HG03025 (cell line): Measurements from ENCODE around the gene TMEM185B.
"Not testable (repeated sequence)": the region's sequence is repeated elsewhere in the genome, so short reads cannot be mapped to it uniquely, and the experiment has no call there.

Experiments
- ATAC-seq: cut with Tn5 transposase; IDR thresholded peaks from one replicate; pipeline ENCODE4 v1.9.1; 2021; ENCODE audit warnings: mild to moderate bottlenecking, moderate library complexity; ENCODE audit not compliant: unreplicated experiment, low FRiP score

TMEM185B gene

GRCh38 chr2:120223034-120223912 lies at the start of gene TMEM185B:
Gene TMEM185B, minus strand, starts transcription at chr2:120223400. Its CDS starts 424 bp downstream, at chr2:120222976.
- ATAC-seq = peak; percentile 90

GRCh38 chr2:120271711-120272379 lies 48.6 kb upstream of the TMEM185B start:
- ATAC-seq = no peak

DNA sequence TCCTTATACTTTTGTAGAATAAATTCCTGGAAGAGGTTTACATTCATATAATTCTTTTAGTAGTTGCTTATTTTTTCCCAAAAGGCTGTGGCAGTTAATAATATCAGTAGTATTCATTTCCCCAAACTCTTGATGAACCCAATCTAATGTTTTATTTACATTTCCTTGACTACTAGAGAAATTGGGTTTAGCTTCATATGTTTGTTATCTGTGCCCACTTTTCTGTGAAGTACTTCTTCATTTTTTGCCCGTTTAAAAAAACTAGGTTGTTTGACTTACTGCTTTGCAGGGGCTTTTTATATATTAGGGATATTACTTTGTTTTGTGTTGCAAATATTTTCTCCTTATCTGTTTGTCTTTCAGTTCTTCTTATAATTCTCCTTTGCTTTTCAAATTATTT lies 46.6 kb upstream of the TMEM185B start:
- no peak for ATAC-seq

- ATAC-seq = no peak
These were observed 46.0 kb upstream of the TMEM185B start for GRCh38 chr2:120269076-120269744.

DNA sequence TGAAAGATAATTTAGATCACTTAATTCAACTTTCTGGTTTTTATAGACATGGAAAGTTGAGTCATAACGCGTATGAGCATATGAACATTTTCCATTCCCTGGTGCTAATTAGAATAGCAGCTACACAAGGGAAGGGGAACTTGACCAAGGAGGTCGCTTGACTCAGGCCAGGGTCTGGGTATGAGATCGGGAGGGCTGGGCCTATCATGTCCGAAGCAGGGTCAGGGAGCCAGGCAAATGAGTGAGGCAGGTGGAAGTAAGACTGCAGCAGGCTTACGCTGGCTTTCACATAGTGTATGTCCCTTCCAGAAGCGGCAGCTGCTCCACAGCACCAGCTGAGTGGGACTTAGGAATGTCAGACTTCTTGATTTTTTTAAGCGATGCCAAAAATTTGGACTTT lies 44.1 kb upstream of the TMEM185B start:
- no peak for ATAC-seq

- no peak for ATAC-seq
These were observed 41.8 kb upstream of the TMEM185B start for GRCh38 chr2:120265006-120265405.

GRCh38 chr2:120262761-120263428 lies 39.7 kb upstream of the TMEM185B start:
- no peak for ATAC-seq

- no peak for ATAC-seq
These were observed 39.0 kb upstream of the TMEM185B start for GRCh38 chr2:120262150-120262549.

GRCh38 chr2:120261387-120262006 lies 38.3 kb upstream of the TMEM185B start:
- ATAC-seq = peak; percentile 75

- no peak for ATAC-seq
These were observed 37.5 kb upstream of the TMEM185B start for GRCh38 chr2:120260736-120261135.

DNA sequence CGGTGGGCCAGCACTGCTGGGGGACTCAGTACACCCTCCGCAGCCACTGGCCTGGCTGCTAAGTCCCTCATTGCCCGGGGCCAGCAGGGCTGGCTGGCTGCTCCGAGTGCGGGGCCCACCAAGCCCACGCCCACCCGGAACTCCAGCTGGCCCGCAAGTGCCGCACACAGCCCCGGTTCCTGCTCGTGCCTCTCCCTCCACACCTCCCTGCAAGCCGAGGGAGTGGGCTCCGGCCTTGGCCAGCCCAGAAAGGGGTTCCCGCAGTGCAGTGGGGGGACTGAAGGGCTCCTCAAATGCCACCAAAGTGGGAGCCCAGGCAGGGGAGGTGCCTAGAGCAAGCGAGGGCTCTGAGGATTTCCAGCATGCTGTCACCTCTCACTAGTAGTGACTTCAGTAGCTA lies 36.7 kb upstream of the TMEM185B start:
- ATAC-seq = not testable (repeated sequence)

DNA sequence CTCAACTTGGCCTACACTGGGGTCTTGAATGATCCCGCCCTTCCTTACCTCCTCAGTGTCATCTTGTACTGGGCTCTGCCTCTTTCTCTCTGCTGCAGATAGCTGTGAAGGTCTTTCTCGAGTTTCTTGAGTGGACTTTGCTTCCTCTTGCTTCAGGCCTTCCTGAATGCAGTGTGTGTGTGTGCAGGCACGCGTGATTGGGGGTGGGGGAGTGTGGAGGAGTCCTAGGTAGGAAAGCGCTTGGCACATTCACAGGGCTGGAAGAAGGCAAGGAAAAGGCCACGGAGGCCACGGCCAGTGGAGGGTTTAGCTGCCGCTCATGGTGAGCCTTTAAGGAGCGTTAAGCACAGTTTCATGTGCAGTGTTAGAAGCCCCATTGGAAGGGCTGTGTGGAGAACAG lies 35.0 kb upstream of the TMEM185B start:
- no peak for ATAC-seq

- ATAC-seq = no peak
These were observed 34.3 kb upstream of the TMEM185B start for GRCh38 chr2:120257522-120257921.

DNA sequence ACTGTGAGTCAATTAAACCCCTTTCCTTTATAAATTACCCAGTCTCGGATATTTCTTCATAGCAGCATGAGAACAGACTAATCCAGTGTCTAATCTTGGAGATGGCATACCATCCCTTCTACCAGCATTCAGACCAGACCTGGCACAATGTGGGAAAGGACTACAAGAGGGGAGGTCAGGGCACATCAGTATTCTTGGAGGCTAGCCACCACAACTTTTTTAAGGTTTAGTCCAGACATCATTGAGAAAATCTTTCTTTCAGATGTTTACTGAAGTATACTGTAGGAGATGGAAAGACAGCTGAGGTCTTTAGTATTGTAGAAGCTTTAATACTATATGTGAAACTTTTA lies 33.4 kb upstream of the TMEM185B start:
- ATAC-seq = no peak

GRCh38 chr2:120255986-120256650 lies 32.9 kb upstream of the TMEM185B start:
- ATAC-seq = no peak

DNA sequence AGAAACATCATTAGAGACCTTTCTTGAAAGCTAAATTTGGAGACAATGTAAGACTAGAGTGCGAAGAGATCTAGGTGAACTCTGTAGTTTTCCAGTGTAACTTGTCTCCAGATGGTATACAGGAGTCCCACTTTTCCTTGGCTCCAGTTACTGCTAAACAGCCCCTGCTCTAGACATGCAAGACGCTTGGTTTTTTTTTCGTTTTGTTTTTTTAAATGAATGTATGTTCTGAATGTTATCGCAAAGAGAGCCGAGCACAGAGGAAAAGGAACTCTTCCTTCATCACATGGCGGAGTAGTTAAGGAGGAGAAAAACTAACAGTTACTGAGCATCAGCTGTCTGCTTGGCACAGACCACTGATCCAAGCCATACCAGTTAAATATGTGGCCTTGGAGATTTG lies 31.9 kb upstream of the TMEM185B start:
- no peak for ATAC-seq

DNA sequence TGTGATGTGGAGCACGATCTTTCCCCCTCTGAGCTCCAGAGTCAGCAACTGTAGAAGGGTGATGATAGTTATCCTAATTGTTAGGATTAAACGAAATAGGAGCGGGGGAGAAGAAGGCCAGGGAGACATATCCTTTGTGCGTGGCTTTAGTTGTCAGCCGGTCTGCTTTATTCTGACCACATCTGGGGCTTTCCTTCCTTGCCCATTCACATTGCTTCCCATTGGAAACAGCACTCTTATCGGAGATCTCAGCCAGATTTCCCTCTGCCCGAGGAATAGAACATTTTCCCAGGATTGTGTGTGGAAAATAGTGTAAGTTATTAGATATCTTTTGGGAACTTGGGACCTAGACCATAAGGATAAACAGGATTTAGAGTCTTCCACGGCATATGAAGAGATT lies 31.0 kb upstream of the TMEM185B start:
- no peak for ATAC-seq

DNA sequence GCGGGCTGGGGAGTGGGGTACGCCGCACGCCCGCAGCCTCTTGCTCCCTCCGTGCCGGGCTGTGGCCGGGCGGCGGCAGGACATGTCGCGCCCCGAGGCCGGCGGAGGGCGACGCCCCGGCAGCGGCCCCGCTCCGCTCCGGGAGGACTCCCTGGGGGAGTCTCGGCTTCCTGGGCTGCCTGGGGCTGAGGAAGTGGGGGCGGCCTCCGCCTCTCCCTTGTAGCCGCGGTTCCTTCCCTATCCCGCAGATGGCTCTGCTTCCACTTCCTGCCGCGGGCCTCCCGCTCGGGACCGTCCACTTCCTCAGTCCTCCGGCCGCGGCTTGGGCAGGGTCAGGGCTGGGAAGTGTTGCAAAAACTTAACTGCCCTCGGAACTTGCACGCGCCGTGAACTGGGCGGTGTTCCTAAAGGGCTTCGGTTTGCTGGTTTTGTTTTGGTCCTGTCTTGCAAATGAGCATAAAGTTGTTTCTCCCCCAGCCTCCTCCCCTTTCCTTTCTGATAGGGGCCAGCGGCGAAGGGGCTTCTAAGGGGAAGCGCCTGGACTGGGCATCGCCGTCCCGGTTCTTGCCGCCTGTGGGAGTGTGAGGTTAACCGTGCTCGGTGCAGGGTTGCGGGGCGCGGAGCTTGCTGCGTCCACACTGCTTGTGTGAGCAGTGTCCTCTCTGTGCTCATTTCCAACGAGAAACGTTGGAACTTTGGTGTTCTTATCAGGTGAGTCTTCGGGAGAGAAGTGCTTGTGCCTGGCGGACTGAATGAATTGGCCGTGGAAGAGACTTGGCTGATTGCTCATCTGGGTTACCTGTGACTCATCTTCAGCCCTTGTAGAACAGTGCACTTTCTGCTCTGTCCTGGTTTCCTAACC lies 30.1 kb upstream of the TMEM185B start:
- peak; percentile 30 for ATAC-seq
